GM12878 (cell line): ENCODE measurements around the gene SIL1. TPM values are rescaled to one million over a fixed set of nuclear protein-coding genes. Genes with fewer than 3 reads are reported as not detected.

Experiments used
- ATAC-seq: fragments of 200-7000 bp; cut with Tn5 transposase; 3 replicates; pipeline ENCODE4 v1.9.1; 2020; ENCODE audit warnings: mild to moderate bottlenecking, moderate library complexity
- BruUV-seq: library from RNA; stranded (reverse); fragments of 400-500 nt; replicated peaks from 2 replicates; lab custom pipeline; 2021; lab: Mats Ljungman, UMichigan
- CTCF ChIA-PET: fragments of 300-600 bp; sonication (Branson Sonifier 250); formaldehyde crosslinking; extraction: SDS; loops from one replicate; lab custom pipeline; 2021; ENCODE audit warnings: inconsistent platforms; lab: Yijun Ruan, JAX
- POLR2A ChIA-PET: fragments of 350-600 bp; formaldehyde crosslinking; extraction: SDS; loops from one replicate; lab custom pipeline; 2021; ENCODE audit warnings: inconsistent platforms; lab: Charles Lee
- RAD21 ChIA-PET: fragments of 300-600 bp; sonication (Branson Sonifier 250); formaldehyde crosslinking; loops from one replicate; lab custom pipeline; 2023; ENCODE audit warnings: antibody characterized with exemption; ENCODE audit not compliant: unreplicated experiment; lab: Charles Lee
- SMC1A ChIA-PET: fragments of 300-600 bp; sonication (Branson Sonifier 250); formaldehyde crosslinking; loops from one replicate; lab custom pipeline; 2023; ENCODE audit not compliant: unreplicated experiment, uncharacterized antibody; lab: Charles Lee
- DNase-seq: peaks from one replicate; pipeline ENCODE4 v3.0.0-alpha.2; 2011; ENCODE audit warnings: low read depth, low spot score
- FAIRE-seq: peaks from 3 replicates; lab custom pipeline; 2011; peaks lifted over from hg19 to GRCh38; lab: Jason Lieb, UNC
- H2AFZ ChIP-seq: 2 replicates; pipeline ENCODE4 v1.6.0; 2011; ENCODE audit warnings: low read depth, low read length, control low read depth; ENCODE audit not compliant: control insufficient read depth
- H3K27ac ChIP-seq: 2 replicates; pipeline ENCODE4 v1.5.1; 2011; ENCODE audit warnings: control low read depth; ENCODE audit not compliant: control insufficient read depth, insufficient read depth
- H3K27me3 ChIP-seq, 2 experiments: replicated peaks in 1 of 2; 2 replicates each; pipeline versions ENCODE4 v1.6.0 to v1.6.1; 2011; ENCODE audit warnings: low read length in 1 of 2; ENCODE audit not compliant: control insufficient read depth in 2 of 2, insufficient read depth in 2 of 2
- H3K36me3 ChIP-seq, 2 experiments: 2 replicates each; pipeline ENCODE4 v1.5.1; 2011; ENCODE audit warnings: low read length in 1 of 2; ENCODE audit not compliant: control insufficient read depth in 2 of 2, insufficient read depth in 2 of 2
- H3K4me1 ChIP-seq: 2 replicates; pipeline ENCODE4 v1.6.1; 2011; ENCODE audit warnings: mild to moderate bottlenecking, low read length, moderate library complexity, mixed read lengths; ENCODE audit not compliant: control insufficient read depth, insufficient read depth
- H3K4me2 ChIP-seq: 2 replicates; pipeline ENCODE4 v1.6.0; 2011; ENCODE audit warnings: control low read depth; ENCODE audit not compliant: control insufficient read depth, insufficient read depth
- H3K4me3 ChIP-seq: fragments of 200-600 bp; sonication (generic); 2 replicates; pipeline ENCODE4 v1.5.1; 2016
- H3K79me2 ChIP-seq: 2 replicates; pipeline ENCODE4 v1.6.0; 2011; ENCODE audit warnings: low read length; ENCODE audit not compliant: control insufficient read depth, insufficient read depth
- H3K9ac ChIP-seq: 2 replicates; pipeline ENCODE4 v1.8.0; 2011; ENCODE audit warnings: low read length, control low read depth, mixed read lengths; ENCODE audit not compliant: control insufficient read depth, insufficient read depth
- H3K9me3 ChIP-seq: replicated peaks from 3 replicates; pipeline ENCODE4 v1.5.1; 2011; ENCODE audit warnings: mild to moderate bottlenecking, low read length; ENCODE audit not compliant: control insufficient read depth, insufficient read depth
- H4K20me1 ChIP-seq: 2 replicates; pipeline ENCODE4 v1.6.0; 2011; ENCODE audit not compliant: control insufficient read depth, insufficient read depth
- MEF2B ChIP-seq: fragments of 450-650 bp; IDR thresholded peaks from 2 replicates; pipeline ENCODE4 v1.6.1; 2018; ENCODE audit warnings: mild to moderate bottlenecking, moderate library complexity; ENCODE audit not compliant: partially characterized antibody, poor library complexity, severe bottlenecking
- USF2 ChIP-seq: IDR thresholded peaks from 2 replicates; pipeline ENCODE4 v1.6.1; 2011; ENCODE audit warnings: low read depth, low read length, improper control_type of control experiment, borderline replicate concordance
- WGBS: methylation state at CpG from one replicate; pipeline ENCODE4 v1.1.6; 2016; ENCODE audit warnings: low lambda C conversion rate; ENCODE audit not compliant: insufficient replicate concordance, insufficient coverage; ENCODE audit errors: missing lambda C conversion rate; 5-methylcytosine and 5-hydroxymethylcytosine counted together
- in situ Hi-C: fragments of 300-500 bp; cut with MboI; formaldehyde crosslinking; loops from 9 replicates; pipeline ENCODE4 v1.14.3; 2018; ENCODE audit warnings: mixed read lengths
- intact Hi-C: fragments of 100-400 bp; cut with micrococcal nuclease; formaldehyde crosslinking; loops from one replicate; pipeline ENCODE4 v1.14.2; 2022; ENCODE audit not compliant: unreplicated experiment
- polyA plus RNA-seq, 11 experiments: library from polyadenylated mRNA; depleted of rRNA in 4 of 11; unstranded in 6 of 11; stranded (reverse) in 5 of 11; fragments of >200 nt; fragmentation: Nextera tagmentation in 4 of 11; fragmentation: Illumina TruSeq in 1 of 11; extraction: Ambion mirVana in 4 of 11; extraction: Trizol in 1 of 11; gene quantifications; 1 replicate in 1 of 11; 2 replicates in 10 of 11; pipeline versions ENCODE4 v1.2.1 to v1.2.3, GENCODE V29; 2011 to 2016; ENCODE audit warnings: inconsistent platforms in 2 of 11, missing spikeins in 2 of 11, low read depth in 1 of 11
- total RNA-seq, 4 experiments: library from RNA; depleted of rRNA in 3 of 4; stranded (reverse); fragments of >200 nt in 3 of 4; fragmentation: Illumina TruSeq in 1 of 4; extraction: Trizol in 1 of 4; gene quantifications; 2 replicates each; pipeline versions ENCODE4 v1.2.1 to v1.2.3, GENCODE V29; 2013 to 2021
- TF ChIP-seq, protein P1 (sequence below): fragments of 450-650 bp; IDR thresholded peaks from 2 replicates; pipeline ENCODE4 v1.6.1; 2017; ENCODE audit warnings: mild to moderate bottlenecking

Gene SIL1
- total and polyA plus RNA-seq, 10 of the 15 experiments (the other 5 are each of a cell fraction or from before 2014, with no cell fraction given) = 4.1 to 49.8 (median 29.4) TPM

DNA sequence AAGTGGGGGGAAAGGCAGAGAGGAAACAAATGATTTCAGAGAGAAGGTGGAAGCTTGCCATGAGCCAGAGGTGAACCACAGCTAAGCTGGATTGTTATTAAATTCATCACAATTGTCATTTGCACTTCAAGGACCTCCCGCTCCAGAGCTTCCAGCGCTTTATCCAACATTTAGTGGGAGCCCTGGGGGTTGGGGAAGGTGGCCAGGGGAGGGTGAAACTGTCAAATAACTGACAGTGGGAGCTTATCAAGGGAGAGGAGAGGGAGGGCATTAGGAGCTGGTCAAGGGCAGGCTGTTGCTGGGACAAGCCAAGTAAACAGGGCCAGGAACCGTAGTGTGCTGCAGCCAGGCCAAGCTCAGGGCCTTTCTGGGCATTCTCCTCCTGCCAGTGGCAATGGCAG is 71.5 kb downstream of the SIL1 start:
- no peaks in the 10 kb centered on the region for H3K79me2 ChIP-seq
- no peak overlapping the region for H3K4me3 ChIP-seq
- no peak overlapping the region for H3K27ac ChIP-seq
- RAD21 ChIA-PET = no interaction called here
- CTCF ChIA-PET = interaction anchor here (0.9 kb wide), 1 partner anchor 17 kb away, joined by 4 read pairs; no protein-coding TSS in a partner anchor
- DNase-seq (no peak), FAIRE-seq (no peak), ATAC-seq (no peak)
- peaks cover 0 to 21% of the 10 kb centered on the region in 2 experiments for H3K36me3 ChIP-seq
- no peaks in the 10 kb centered on the region for H3K27me3 ChIP-seq
- in situ Hi-C loops = no loop called here
- 100% methylated on average over 3 of the region's 3 CpGs for WGBS
- no peak overlapping the region for H2AFZ ChIP-seq
- TF ChIP-seq MEF2B (no peak), USF2 (no peak)
- TF ChIP-seq, protein P1, sequence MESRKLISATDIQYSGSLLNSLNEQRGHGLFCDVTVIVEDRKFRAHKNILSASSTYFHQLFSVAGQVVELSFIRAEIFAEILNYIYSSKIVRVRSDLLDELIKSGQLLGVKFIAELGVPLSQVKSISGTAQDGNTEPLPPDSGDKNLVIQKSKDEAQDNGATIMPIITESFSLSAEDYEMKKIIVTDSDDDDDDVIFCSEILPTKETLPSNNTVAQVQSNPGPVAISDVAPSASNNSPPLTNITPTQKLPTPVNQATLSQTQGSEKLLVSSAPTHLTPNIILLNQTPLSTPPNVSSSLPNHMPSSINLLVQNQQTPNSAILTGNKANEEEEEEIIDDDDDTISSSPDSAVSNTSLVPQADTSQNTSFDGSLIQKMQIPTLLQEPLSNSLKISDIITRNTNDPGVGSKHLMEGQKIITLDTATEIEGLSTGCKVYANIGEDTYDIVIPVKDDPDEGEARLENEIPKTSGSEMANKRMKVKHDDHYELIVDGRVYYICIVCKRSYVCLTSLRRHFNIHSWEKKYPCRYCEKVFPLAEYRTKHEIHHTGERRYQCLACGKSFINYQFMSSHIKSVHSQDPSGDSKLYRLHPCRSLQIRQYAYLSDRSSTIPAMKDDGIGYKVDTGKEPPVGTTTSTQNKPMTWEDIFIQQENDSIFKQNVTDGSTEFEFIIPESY = no peak
- BruUV-seq = no TSS peak
- intact Hi-C loops = no loop called here
- POLR2A ChIA-PET = interaction anchor here (0.7 to 0.9 kb wide), 2 partner anchors 9 to 12 kb away, joined by 3 to 4 read pairs; no protein-coding TSS in a partner anchor
- SMC1A ChIA-PET = interaction anchor here (0.7 to 1.6 kb wide), 4 partner anchors 9 to 20 kb away, joined by 3 to 7 read pairs (median 4); no protein-coding TSS in a partner anchor
- H3K4me2 ChIP-seq = no peak overlapping the region
- no peak overlapping the region for H3K9ac ChIP-seq
- H3K4me1 ChIP-seq = no peaks in the 10 kb centered on the region
- H3K9me3 ChIP-seq = no peaks in the 10 kb centered on the region
- H4K20me1 ChIP-seq = no peaks in the 10 kb centered on the region
